GM23338 (cell line): Measurements from ENCODE around the gene SPAG16. TPM values are rescaled to one million over a fixed set of nuclear protein-coding genes. Genes with fewer than 3 reads are reported as not detected.

ENCODE experiments used
- ATAC-seq: fragments of 200-7000 bp; cut with Tn5 transposase; 3 replicates; pipeline ENCODE4 v1.9.1; 2020
- DNase-seq: peaks from one replicate; pipeline ENCODE4 v3.0.0-alpha.2; 2015; ENCODE audit warnings: low spot score
- H2AFZ ChIP-seq: fragments of 200-600 bp; sonication (generic); 2 replicates; pipeline ENCODE4 v1.8.0; 2016; ENCODE audit warnings: antibody characterized with exemption, mild to moderate bottlenecking, moderate library complexity
- H3F3A ChIP-seq: fragments of 200-600 bp; sonication (generic); replicated peaks from 2 replicates; pipeline ENCODE4 v1.8.0; 2017; ENCODE audit warnings: antibody characterized with exemption, mixed run types, low read depth
- H3K27ac ChIP-seq: fragments of 200-600 bp; sonication (generic); 2 replicates; pipeline ENCODE4 v1.6.1; 2016; ENCODE audit warnings: low read depth
- H3K27me3 ChIP-seq: fragments of 200-600 bp; sonication (generic); 2 replicates; pipeline ENCODE4 v1.8.0; 2016; ENCODE audit warnings: mild to moderate bottlenecking, mixed run types, moderate library complexity; ENCODE audit not compliant: insufficient read depth
- H3K36me3 ChIP-seq: fragments of 200-600 bp; sonication (generic); 2 replicates; pipeline ENCODE4 v1.8.0; 2016; ENCODE audit warnings: mild to moderate bottlenecking; ENCODE audit not compliant: insufficient read depth
- H3K4me1 ChIP-seq: fragments of 200-600 bp; sonication (generic); 2 replicates; pipeline ENCODE4 v1.8.0; 2016; ENCODE audit warnings: mild to moderate bottlenecking, moderate library complexity; ENCODE audit not compliant: insufficient read depth
- H3K4me2 ChIP-seq: fragments of 200-600 bp; sonication (generic); 2 replicates; pipeline ENCODE4 v1.7.1; 2017; ENCODE audit warnings: mixed run types
- H3K4me3 ChIP-seq: fragments of 200-600 bp; sonication (generic); 2 replicates; pipeline ENCODE4 v1.6.1; 2016; ENCODE audit warnings: mixed run types
- H3K79me2 ChIP-seq: fragments of 200-600 bp; sonication (generic); replicated peaks from 2 replicates; pipeline ENCODE4 v1.8.0; 2017; ENCODE audit warnings: mild to moderate bottlenecking; ENCODE audit not compliant: insufficient read depth
- H3K9me2 ChIP-seq: fragments of 200-600 bp; sonication (generic); 2 replicates; pipeline ENCODE4 v1.8.0; 2017; ENCODE audit not compliant: insufficient read depth
- H4K20me1 ChIP-seq: fragments of 200-600 bp; sonication (generic); replicated peaks from 2 replicates; pipeline ENCODE4 v1.8.0; 2017; ENCODE audit warnings: mild to moderate bottlenecking; ENCODE audit not compliant: insufficient read depth
- H3K27ac Mint-ChIP-seq: 2 replicates; pipeline ENCODE4 v1.8.0; 2020; ENCODE audit warnings: inconsistent platforms, mild to moderate bottlenecking, moderate library complexity, mixed read lengths
- H3K27me3 Mint-ChIP-seq: 3 replicates; pipeline ENCODE4 v1.8.0; 2022; ENCODE audit warnings: low read depth, mild to moderate bottlenecking, moderate library complexity, mixed read lengths, inconsistent platforms; ENCODE audit not compliant: insufficient read depth, poor library complexity
- H3K36me3 Mint-ChIP-seq: 3 replicates; pipeline ENCODE4 v1.8.0; 2021; ENCODE audit warnings: low read depth, mild to moderate bottlenecking, inconsistent platforms, moderate library complexity, mixed read lengths
- H3K4me1 Mint-ChIP-seq: 3 replicates; pipeline ENCODE4 v1.8.0; 2020; ENCODE audit warnings: mild to moderate bottlenecking, inconsistent platforms, mixed read lengths
- H3K4me3 Mint-ChIP-seq: 3 replicates; pipeline ENCODE4 v1.8.0; 2021; ENCODE audit warnings: moderate library complexity, mild to moderate bottlenecking, inconsistent platforms, mixed read lengths
- H3K9me3 Mint-ChIP-seq: 3 replicates; pipeline ENCODE4 v1.8.0; 2020; ENCODE audit warnings: moderate library complexity, mild to moderate bottlenecking, inconsistent platforms, mixed read lengths
- CREB1 ChIP-seq: fragments of 250-450 bp; sonication (Bioruptor Pico); IDR thresholded peaks from 2 replicates; pipeline ENCODE4 v1.5.0; 2020; ENCODE audit warnings: low read depth, mild to moderate bottlenecking, moderate library complexity
- CTCF ChIP-seq, 2 experiments: fragments of 200-600 bp in 1 of 2; sonication (generic) in 1 of 2; conservative IDR thresholded peaks; 2 replicates each; pipeline versions ENCODE4 v1.5.1 to v1.6.1; 2016 to 2017; ENCODE audit warnings: antibody characterized with exemption in 2 of 2, low read depth in 2 of 2, mild to moderate bottlenecking in 2 of 2, moderate library complexity in 1 of 2
- ETS1 ChIP-seq: IDR thresholded peaks from 2 replicates; pipeline ENCODE4 v1.6.1; 2016; ENCODE audit warnings: antibody characterized with exemption
- EZH2 ChIP-seq: fragments of 200-600 bp; sonication (generic); IDR thresholded peaks from one replicate; pipeline ENCODE4 v1.8.0; 2017; ENCODE audit warnings: antibody characterized with exemption, mild to moderate bottlenecking, low read depth; ENCODE audit not compliant: unreplicated experiment
- EZH2phosphoT487 ChIP-seq: fragments of 200-600 bp; sonication (generic); IDR thresholded peaks from one replicate; pipeline ENCODE4 v1.8.1; 2018; ENCODE audit warnings: antibody characterized with exemption; ENCODE audit not compliant: unreplicated experiment
- JUNB ChIP-seq: IDR thresholded peaks from one replicate; pipeline ENCODE4 v1.6.1; 2016; ENCODE audit warnings: antibody characterized with exemption; ENCODE audit not compliant: unreplicated experiment
- NANOG ChIP-seq: IDR thresholded peaks from 2 replicates; pipeline ENCODE4 v1.6.1; 2016; ENCODE audit warnings: antibody characterized with exemption, borderline replicate concordance
- STAT1 ChIP-seq: IDR thresholded peaks from one replicate; pipeline ENCODE4 v1.6.1; 2016; ENCODE audit warnings: antibody characterized with exemption; ENCODE audit not compliant: unreplicated experiment
- ZNF114 ChIP-seq: fragments of 250-450 bp; sonication (Bioruptor Pico); IDR thresholded peaks from 2 replicates; pipeline ENCODE4 v1.5.0; 2020; ENCODE audit warnings: mild to moderate bottlenecking, moderate library complexity
- ZNF462 ChIP-seq: fragments of 250-450 bp; sonication (Bioruptor Pico); IDR thresholded peaks from 2 replicates; pipeline ENCODE4 v1.5.0; 2020; ENCODE audit warnings: mild to moderate bottlenecking, moderate library complexity
- polyA plus RNA-seq: library from polyadenylated mRNA; unstranded; fragments of >200 nt; fragmentation: Nextera tagmentation; extraction: Ambion mirVana; gene quantifications from 2 replicates; pipeline ENCODE4 v1.2.1, GENCODE V29; 2016
- total RNA-seq: library from RNA; depleted of rRNA; stranded (reverse); fragments of >200 nt; shearing (Covaris generic); gene quantifications from 2 replicates; pipeline ENCODE4 v1.2.3, GENCODE V29; 2014

Gene SPAG16
- total and polyA plus RNA-seq, 2 experiments from 2014 or later: 19.7 to 47.8 TPM

- TF ChIP-seq EZH2 (no peak), ZNF114 (CRISPR knock-in tag) (no peak), ZNF462 (CRISPR knock-in tag) (no peak), ETS1 (no peak)
These were observed 1044.7 kb downstream of the SPAG16 start (continued) for GRCh38 chr2:214328941-214329340.

GRCh38 chr2:214341646-214342045 is 1057.4 kb downstream of the SPAG16 start:
- ATAC-seq: no peak
- H3K4me3 Mint-ChIP-seq: no peak overlapping the region
- TF ChIP-seq ZNF114 (CRISPR knock-in tag): no peak
- no peak for TF ChIP-seq EZH2
- no peak for TF ChIP-seq EZH2phosphoT487
- no peak for TF ChIP-seq NANOG
- no peak for TF ChIP-seq CTCF (conservative IDR thresholded peaks at IDR 0.05; ENCODE audit: low read depth in 2 of 2)
- no peak for TF ChIP-seq STAT1
- TF ChIP-seq ETS1: no peak
- no peak for TF ChIP-seq JUNB
- TF ChIP-seq CREB1 (CRISPR knock-in tag): no peak

More at GRCh38 chr2:214341646-214342045, 1057.4 kb downstream of the SPAG16 start:
- Mint-ChIP-seq H3K4me1 (no peaks in the 10 kb centered on the region), H3K36me3 (no peaks in the 10 kb centered on the region), H3K27me3 (no peaks in the 10 kb centered on the region), H3K27ac (no peak overlapping the region), H3K9me3 (no peaks in the 10 kb centered on the region)
- H4K20me1 ChIP-seq: no peaks in the 10 kb centered on the region
- H3K79me2 ChIP-seq: no peaks in the 10 kb centered on the region
- H3K9me2 ChIP-seq: no peaks in the 10 kb centered on the region
- no peaks in the 10 kb centered on the region for H3K36me3 ChIP-seq
- DNase-seq: no peak
- no peak overlapping the region for H2AFZ ChIP-seq
- no peak overlapping the region for H3K4me3 ChIP-seq
- H3K27ac ChIP-seq: no peak overlapping the region
- H3F3A ChIP-seq: no peaks in the 10 kb centered on the region
- H3K4me1 ChIP-seq: no peaks in the 10 kb centered on the region
- no peaks in the 10 kb centered on the region for H3K27me3 ChIP-seq
- H3K4me2 ChIP-seq: no peak overlapping the region
